Ishikawa (cell line): ENCODE measurements around the gene PELO.

Source experiments
- TAF1 ChIP-seq: IDR thresholded peaks from 2 replicates; pipeline ENCODE4 v1.6.1; 2012; ENCODE audit warnings: low read depth, mild to moderate bottlenecking
- USF1 ChIP-seq: IDR thresholded peaks from 2 replicates; pipeline ENCODE4 v1.6.1; 2012

- no peak for TF ChIP-seq USF1
- no peak for TF ChIP-seq TAF1
These were observed 4.3 kb upstream of the PELO start for GRCh38 chr5:52783226-52783959.
